K562 (cell line): ENCODE data around the gene POU2F3. TPM values are rescaled to one million over a fixed set of nuclear protein-coding genes. Genes with fewer than 3 reads are reported as not detected.
A peak's percentile ranks its signal among the peaks of the same experiment; 100 is the strongest.

Source experiments
- ATAC-seq: fragments of 200-7000 bp; cut with Tn5 transposase; 3 replicates; pipeline ENCODE4 v1.9.1; 2020; ENCODE audit warnings: moderate library complexity
- BruUV-seq: library from RNA; stranded (reverse); fragments of 400-500 nt; replicated peaks from 2 replicates; lab custom pipeline; 2021; lab: Mats Ljungman, UMichigan
- CTCF ChIA-PET: fragments of 300-600 bp; formaldehyde crosslinking; extraction: SDS; loops from one replicate; lab custom pipeline; 2021; ENCODE audit warnings: low intra/inter-chr PET ratio; lab: Yijun Ruan, JAX
- POLR2A ChIA-PET: fragments of 300-600, 350-650 bp; sonication (Branson Sonifier 250); formaldehyde crosslinking; extraction: SDS; loops from one replicate; lab custom pipeline; 2021; ENCODE audit warnings: antibody characterized with exemption, inconsistent platforms; lab: Yijun Ruan, JAX
- DNase-seq, 4 experiments: peaks; one replicate each; pipeline versions ENCODE4 v3.0.0 to v3.0.0-alpha.2; 2011 to 2018; ENCODE audit warnings: low spot score in 3 of 4, mixed read lengths in 3 of 4; ENCODE audit errors: extremely low read depth in 1 of 4
- FAIRE-seq: peaks from 2 replicates; lab custom pipeline; 2011; peaks lifted over from hg19 to GRCh38; lab: Jason Lieb, UNC
- H2AFZ ChIP-seq: 2 replicates; pipeline ENCODE4 v1.6.0; 2011; ENCODE audit warnings: low read depth, low read length, control low read depth, inconsistent platforms
- H3K27ac ChIP-seq: fragments of 200-600 bp; 3 replicates; pipeline ENCODE4 v1.8.0; 2011; ENCODE audit warnings: low read depth, mild to moderate bottlenecking, control low read depth, inconsistent platforms, low read length, moderate library complexity, mixed read lengths; ENCODE audit errors: extremely low read depth
- H3K27me3 ChIP-seq, 2 experiments: fragments of 300-600 bp in 1 of 2; 2 replicates in 1 of 2; 3 replicates in 1 of 2; pipeline versions ENCODE4 v1.6.0 to v1.8.0; 2011; ENCODE audit warnings: inconsistent platforms in 2 of 2, low read length in 2 of 2, mild to moderate bottlenecking in 1 of 2, mixed read lengths in 1 of 2, moderate library complexity in 1 of 2; ENCODE audit not compliant: control insufficient read depth in 2 of 2, insufficient read depth in 2 of 2
- H3K36me3 ChIP-seq: fragments of 300-600 bp; 3 replicates; pipeline ENCODE4 v1.8.0; 2011; ENCODE audit warnings: mild to moderate bottlenecking, low read length, inconsistent platforms; ENCODE audit not compliant: control insufficient read depth, insufficient read depth
- H3K4me1 ChIP-seq, 2 experiments: fragments of 200-600 bp in 1 of 2; replicated peaks in 1 of 2; 2 replicates in 1 of 2; 3 replicates in 1 of 2; pipeline versions ENCODE4 v1.5.1 to v1.8.0; 2011; ENCODE audit warnings: inconsistent platforms in 2 of 2, low read length in 2 of 2, mild to moderate bottlenecking in 1 of 2, mixed read lengths in 1 of 2, moderate library complexity in 1 of 2; ENCODE audit not compliant: control insufficient read depth in 2 of 2, insufficient read depth in 2 of 2
- H3K4me2 ChIP-seq: 2 replicates; pipeline ENCODE4 v1.6.1; 2011; ENCODE audit warnings: low read length, control low read depth, inconsistent platforms, mixed read lengths; ENCODE audit not compliant: insufficient read depth
- H3K4me3 ChIP-seq: fragments of 200-600 bp; sonication (generic), shearing (Covaris generic); 2 replicates; pipeline ENCODE4 v1.5.1; 2016; ENCODE audit warnings: control low read depth, inconsistent platforms
- H3K79me2 ChIP-seq: fragments of 200-600 bp; 3 replicates; pipeline ENCODE4 v1.8.0; 2011; ENCODE audit warnings: low read length, inconsistent platforms; ENCODE audit not compliant: control insufficient read depth, insufficient read depth
- H3K9ac ChIP-seq, 2 experiments: 2 replicates each; pipeline versions ENCODE4 v1.6.0 to v1.6.1; 2011; ENCODE audit warnings: low read depth in 2 of 2, low read length in 2 of 2, control low read depth in 1 of 2, inconsistent platforms in 1 of 2, mild to moderate bottlenecking in 1 of 2, mixed read lengths in 1 of 2; ENCODE audit not compliant: insufficient read depth in 1 of 2
- H3K9me1 ChIP-seq: one replicate; pipeline ENCODE4 v1.6.0; 2011; ENCODE audit warnings: inconsistent platforms, mild to moderate bottlenecking, low read length, moderate library complexity; ENCODE audit not compliant: control insufficient read depth, insufficient read depth
- H3K9me3 ChIP-seq: replicated peaks from 2 replicates; pipeline ENCODE4 v1.5.1; 2011; ENCODE audit warnings: low read depth, low read length, inconsistent platforms; ENCODE audit not compliant: control insufficient read depth, insufficient read depth
- H4K20me1 ChIP-seq: replicated peaks from 2 replicates; pipeline ENCODE4 v1.6.1; 2011; ENCODE audit warnings: low read length, inconsistent platforms, mixed read lengths; ENCODE audit not compliant: control insufficient read depth, insufficient read depth
- AFF1 ChIP-seq, 2 experiments: fragments of 450-650 bp; IDR thresholded peaks; 2 replicates each; pipeline ENCODE4 v1.6.1; 2018; ENCODE audit warnings: mild to moderate bottlenecking in 2 of 2, low read depth in 1 of 2; ENCODE audit not compliant: partially characterized antibody in 2 of 2
- CCAR2 ChIP-seq: fragments of 200-400 bp; formaldehyde crosslinking; IDR thresholded peaks from 2 replicates; pipeline ENCODE4 v1.6.1; 2017; ENCODE audit warnings: mild to moderate bottlenecking, low read depth, low read length
- DPF2 ChIP-seq: fragments of 450-650 bp; IDR thresholded peaks from 2 replicates; pipeline ENCODE4 v1.6.1; 2016
- E2F6 ChIP-seq, 2 experiments: IDR thresholded peaks; 2 replicates each; pipeline ENCODE4 v1.6.1; 2011; ENCODE audit warnings: borderline replicate concordance in 1 of 2, control low read depth in 1 of 2, low read depth in 1 of 2, low read length in 1 of 2, mild to moderate bottlenecking in 1 of 2, mixed read lengths in 1 of 2, moderate library complexity in 1 of 2; ENCODE audit not compliant: insufficient read depth in 1 of 2, insufficient read length in 1 of 2, poor library complexity in 1 of 2, severe bottlenecking in 1 of 2; ENCODE audit errors: extremely low read depth in 1 of 2
- MLLT1 ChIP-seq, 2 experiments: fragments of 450-650 bp; IDR thresholded peaks; 2 replicates each; pipeline ENCODE4 v1.6.1; 2016
- PHTF2 ChIP-seq: fragments of 250-450 bp; sonication (Bioruptor Pico); IDR thresholded peaks from 2 replicates; pipeline ENCODE4 v1.5.0; 2021; ENCODE audit warnings: mild to moderate bottlenecking
- POLR2H ChIP-seq: IDR thresholded peaks from 2 replicates; pipeline ENCODE4 v1.6.1; 2016; ENCODE audit warnings: missing genetic modification characterization, low read depth, mild to moderate bottlenecking, control low read depth, missing compliant biosample characterization, moderate library complexity
- TAF1 ChIP-seq: IDR thresholded peaks from 2 replicates; pipeline ENCODE4 v1.6.1; 2011; ENCODE audit warnings: mild to moderate bottlenecking, low read length, moderate library complexity; ENCODE audit not compliant: insufficient read depth, control insufficient read depth, severe bottlenecking; ENCODE audit errors: extremely low read depth
- THRA ChIP-seq: fragments of 450-650 bp; IDR thresholded peaks from 2 replicates; pipeline ENCODE4 v1.6.1; 2017; ENCODE audit warnings: mild to moderate bottlenecking, moderate library complexity
- ZNF695 ChIP-seq: fragments of 450-650 bp; formaldehyde crosslinking; IDR thresholded peaks from 2 replicates; pipeline ENCODE4 v1.4.0; 2020; ENCODE audit warnings: mild to moderate bottlenecking, moderate library complexity
- WGBS: fragments of 100-300 bp; shearing (Covaris generic); methylation state at CpG from one replicate; pipeline ENCODE4 v1.1.6; 2016; ENCODE audit warnings: low coverage, mixed read lengths; ENCODE audit not compliant: insufficient coverage; ENCODE audit errors: missing lambda C conversion rate; 5-methylcytosine and 5-hydroxymethylcytosine counted together
- in situ Hi-C: fragments of 300-500 bp; cut with MboI; formaldehyde crosslinking; loops from 4 replicates; pipeline ENCODE4 v1.15.0; 2018; ENCODE audit warnings: inconsistent platforms, mixed read lengths
- intact Hi-C: fragments of 100-400 bp; cut with micrococcal nuclease; formaldehyde crosslinking; loops from 2 replicates; pipeline ENCODE4 v1.14.2; 2022
- polyA plus RNA-seq, 8 experiments: library from polyadenylated mRNA; depleted of rRNA in 4 of 8; stranded (reverse) in 5 of 8; unstranded in 3 of 8; fragments of >200 nt; fragmentation: Nextera tagmentation in 2 of 8; fragmentation: Illumina TruSeq in 1 of 8; extraction: Ambion mirVana in 2 of 8; extraction: Trizol in 1 of 8; gene quantifications; 2 replicates each; pipeline versions ENCODE4 v1.2.1 to v1.2.3, GENCODE V29; 2011 to 2014; ENCODE audit warnings: inconsistent platforms in 1 of 8, missing spikeins in 1 of 8
- total RNA-seq, 7 experiments: library from RNA; depleted of rRNA in 6 of 7; stranded (reverse); fragments of >200 nt in 6 of 7; fragmentation: Illumina TruSeq in 2 of 7; extraction: Trizol in 2 of 7; gene quantifications; 2 replicates each; pipeline versions ENCODE4 v1.2.1 to v1.2.3, GENCODE V29; 2011 to 2021; ENCODE audit warnings: low replicate concordance in 1 of 7

POU2F3 gene
- total and polyA plus RNA-seq, 9 of the 15 experiments (the other 6 are each of a cell fraction or from before 2014, with no cell fraction given): not detected

GRCh38 chr11:120316880-120317688 lies 77.1 kb downstream of the POU2F3 start:
- FAIRE-seq (no peak), DNase-seq (no peak), ATAC-seq (peak; percentile 58; the same call in 2 of the 3 replicates)
- peaks cover 0 to 5% of the 10 kb centered on the region in 2 experiments; a peak in 1 of 5 replicates for H3K4me1 ChIP-seq
- no peak overlapping the region for H2AFZ ChIP-seq
- no peaks in the 10 kb centered on the region for H3K9me3 ChIP-seq
- peaks cover 21 to 38% of the 10 kb centered on the region in 2 experiments for H3K27me3 ChIP-seq
- intact Hi-C loops: no loop called here
- WGBS: 1% methylated on average over 8 of the region's 8 CpGs
- H3K27ac ChIP-seq: no peak overlapping the region
- POLR2A ChIA-PET: interaction anchor here (0.6 to 1.8 kb wide), 3 partner anchors 9 to 152 kb away, joined by 3 to 5 read pairs (median 3); no protein-coding TSS in a partner anchor
- H3K36me3 ChIP-seq: no peaks in the 10 kb centered on the region
- in situ Hi-C loops: no loop called here
- no peak overlapping the region for H3K4me2 ChIP-seq
- CTCF ChIA-PET: no interaction called here
- H3K9ac ChIP-seq: no peak overlapping the region
- H3K9me1 ChIP-seq: no peaks in the 10 kb centered on the region
- no peak overlapping the region for H3K4me3 ChIP-seq
- TF ChIP-seq THRA (no peak), AFF1 (IDR thresholded peaks at IDR 0.05; ENCODE audit: low read depth in 1 of 2, partially characterized antibody in 2 of 2) (no peak), POLR2H (tag) (no peak), PHTF2 (CRISPR knock-in tag) (no peak), TAF1 (no peak), CCAR2 (no peak), E2F6 (IDR thresholded peaks at IDR 0.05; ENCODE audit: borderline replicate concordance in 1 of 2, extremely low read depth in 1 of 2, insufficient read depth in 1 of 2, insufficient read length in 1 of 2, low read depth in 1 of 2, low read length in 1 of 2, poor library complexity in 1 of 2, severe bottlenecking in 1 of 2) (no peak), ZNF695 (CRISPR knock-in tag) (no peak), DPF2 (no peak), MLLT1 (IDR thresholded peaks at IDR 0.05) (no peak)
- BruUV-seq: no TSS peak
- no peaks in the 10 kb centered on the region for H4K20me1 ChIP-seq
- H3K79me2 ChIP-seq: no peaks in the 10 kb centered on the region
